ENCODE data around the gene IL17C. TPM values are rescaled to one million over a fixed set of nuclear protein-coding genes. Genes with fewer than 3 reads are reported as not detected.

IL17C gene
- total RNA-seq, 1 donor: not detected

DNA sequence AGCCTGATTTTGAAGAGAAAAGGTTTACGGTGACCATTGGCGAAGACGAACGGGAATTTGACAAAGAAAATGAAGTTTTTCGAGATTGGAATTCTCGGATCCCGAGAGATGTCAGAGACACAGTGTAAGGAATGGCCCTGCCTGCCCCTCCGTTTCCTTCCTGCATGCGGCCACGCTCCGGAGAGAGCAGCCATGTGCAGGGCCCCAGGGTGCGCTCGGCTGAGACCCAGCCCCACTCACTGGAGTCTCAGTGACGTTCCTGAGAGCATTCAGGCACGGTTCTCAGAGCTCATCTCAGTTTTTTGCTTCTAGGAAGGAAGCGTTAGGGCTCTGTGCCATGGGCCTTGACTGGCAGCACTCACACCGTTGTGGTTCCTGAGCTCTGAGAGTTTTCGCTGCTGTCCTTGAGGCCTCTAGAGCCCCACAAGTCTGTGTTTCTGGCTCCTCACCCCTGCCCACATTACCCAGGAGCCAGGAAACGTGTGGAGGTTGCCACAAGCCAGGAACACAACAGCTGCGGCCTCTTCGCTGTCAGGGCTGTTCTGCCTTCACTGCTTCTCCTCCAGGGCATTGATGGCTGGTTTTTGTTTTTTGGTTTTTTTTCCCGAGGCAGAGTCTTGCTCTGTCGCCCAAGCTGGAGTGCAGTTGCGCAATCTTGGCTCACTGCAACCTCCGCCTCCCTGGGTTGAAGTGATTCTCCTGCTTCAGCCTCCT is 38.4 kb upstream of the IL17C start:
- DNase-seq (ENCODE audit: low read depth): no peak
- TF ChIP-seq, protein P1, sequence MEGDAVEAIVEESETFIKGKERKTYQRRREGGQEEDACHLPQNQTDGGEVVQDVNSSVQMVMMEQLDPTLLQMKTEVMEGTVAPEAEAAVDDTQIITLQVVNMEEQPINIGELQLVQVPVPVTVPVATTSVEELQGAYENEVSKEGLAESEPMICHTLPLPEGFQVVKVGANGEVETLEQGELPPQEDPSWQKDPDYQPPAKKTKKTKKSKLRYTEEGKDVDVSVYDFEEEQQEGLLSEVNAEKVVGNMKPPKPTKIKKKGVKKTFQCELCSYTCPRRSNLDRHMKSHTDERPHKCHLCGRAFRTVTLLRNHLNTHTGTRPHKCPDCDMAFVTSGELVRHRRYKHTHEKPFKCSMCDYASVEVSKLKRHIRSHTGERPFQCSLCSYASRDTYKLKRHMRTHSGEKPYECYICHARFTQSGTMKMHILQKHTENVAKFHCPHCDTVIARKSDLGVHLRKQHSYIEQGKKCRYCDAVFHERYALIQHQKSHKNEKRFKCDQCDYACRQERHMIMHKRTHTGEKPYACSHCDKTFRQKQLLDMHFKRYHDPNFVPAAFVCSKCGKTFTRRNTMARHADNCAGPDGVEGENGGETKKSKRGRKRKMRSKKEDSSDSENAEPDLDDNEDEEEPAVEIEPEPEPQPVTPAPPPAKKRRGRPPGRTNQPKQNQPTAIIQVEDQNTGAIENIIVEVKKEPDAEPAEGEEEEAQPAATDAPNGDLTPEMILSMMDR (IDR thresholded peaks at IDR 0.05; ENCODE audit: insufficient read depth, low read length): no peak
- H3K4me3 ChIP-seq (ENCODE audit: low read depth, low read length): no peak overlapping the region

DNA sequence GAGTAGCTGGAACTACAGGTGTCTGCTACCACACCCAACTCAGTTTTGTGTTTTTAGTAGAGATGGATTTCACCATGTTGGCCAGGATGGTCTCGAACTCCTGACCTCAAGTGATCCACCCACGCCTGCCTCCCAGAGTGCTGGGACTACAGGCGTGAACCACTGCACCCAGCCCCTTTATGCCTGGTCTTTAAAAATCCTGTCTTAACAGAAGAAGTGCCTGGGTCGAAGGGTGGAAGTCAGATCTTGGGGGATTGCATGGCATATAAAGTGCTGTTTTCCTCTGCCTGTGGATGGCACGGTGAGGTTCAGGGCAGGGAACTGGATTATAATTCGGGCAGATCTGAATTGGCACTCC is 37.9 kb upstream of the IL17C start:
- no peak for DNase-seq (ENCODE audit: low read depth)
- TF ChIP-seq, protein P1 (IDR thresholded peaks at IDR 0.05; ENCODE audit: insufficient read depth, low read length): no peak
- H3K4me3 ChIP-seq (ENCODE audit: low read depth, low read length): no peak overlapping the region

DNA sequence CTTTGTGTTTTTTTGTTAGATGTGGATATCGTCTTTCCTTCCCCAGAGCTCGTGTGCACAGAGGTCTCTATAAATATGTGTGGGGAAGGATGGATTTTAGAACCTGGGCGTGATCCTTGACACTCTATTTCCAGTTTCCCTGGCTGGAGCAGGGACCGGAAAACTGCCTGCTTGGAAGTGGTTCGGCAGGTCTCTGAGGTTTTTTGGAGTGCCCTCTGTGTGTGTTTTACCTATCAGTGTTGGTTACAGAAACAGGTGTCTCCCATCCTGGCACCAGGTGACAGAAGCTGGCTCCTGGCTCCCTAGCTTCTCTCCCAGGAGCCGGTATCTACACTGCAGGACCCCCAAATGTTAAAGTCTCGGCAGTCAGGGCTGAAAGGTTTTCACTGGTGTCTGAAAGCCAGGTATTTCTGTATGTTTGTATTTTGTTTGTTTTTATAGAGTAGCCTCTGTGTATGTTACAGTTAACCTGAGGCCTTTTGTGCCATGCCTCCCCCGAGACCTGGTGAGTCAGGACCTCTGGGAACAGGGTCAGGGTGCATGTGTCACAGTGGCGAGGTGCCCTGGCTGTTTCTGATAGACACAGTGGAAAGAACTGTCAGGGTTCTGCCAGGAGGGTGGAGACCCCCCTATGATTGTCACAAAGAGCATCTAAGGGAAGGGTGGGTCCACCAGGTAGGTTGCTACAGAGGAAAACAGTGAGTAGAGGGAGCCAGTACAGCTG is 36.9 kb upstream of the IL17C start:
- TF ChIP-seq, protein P1 (IDR thresholded peaks at IDR 0.05; ENCODE audit: insufficient read depth, low read length): no peak
- H3K4me3 ChIP-seq (ENCODE audit: low read depth, low read length): no peak overlapping the region
- DNase-seq (ENCODE audit: low read depth): no peak

DNA sequence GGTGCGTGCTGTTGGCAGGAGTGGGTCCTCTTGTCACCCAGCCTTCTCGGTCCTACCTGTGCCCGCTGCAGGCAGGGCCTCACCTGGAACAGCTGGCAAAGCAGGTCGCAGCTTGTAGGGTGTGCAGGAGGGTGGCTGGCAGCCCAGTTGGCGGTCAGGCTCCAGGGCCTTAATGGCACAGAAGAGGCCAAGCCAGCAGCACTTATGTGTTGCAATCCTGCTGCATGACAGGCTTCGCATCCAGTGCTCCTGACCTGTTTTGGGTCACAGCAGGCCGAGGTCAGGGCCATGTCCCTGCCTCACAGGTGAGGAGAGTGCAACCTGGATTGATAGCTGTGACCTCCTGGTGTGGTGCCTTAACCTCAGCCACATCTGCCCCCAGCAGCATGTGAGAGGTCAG is 36.3 kb upstream of the IL17C start:
- TF ChIP-seq, protein P1 (IDR thresholded peaks at IDR 0.05; ENCODE audit: insufficient read depth, low read length): no peak
- no peak for DNase-seq (ENCODE audit: low read depth)
- H3K4me3 ChIP-seq (ENCODE audit: low read depth, low read length): no peak overlapping the region

GRCh38 chr16:88605186-88606147 is 32.9 kb upstream of the IL17C start:
- H3K4me3 ChIP-seq (ENCODE audit: low read depth, low read length): no peak overlapping the region
- TF ChIP-seq, protein P1 (IDR thresholded peaks at IDR 0.05; ENCODE audit: insufficient read depth, low read length): no peak
- no peak for DNase-seq (ENCODE audit: low read depth)

GRCh38 chr16:88606148-88606757 is 32.1 kb upstream of the IL17C start:
- no peak overlapping the region for H3K4me3 ChIP-seq (ENCODE audit: low read depth, low read length)
- no peak for DNase-seq (ENCODE audit: low read depth)

More at GRCh38 chr16:88606148-88606757, 32.1 kb upstream of the IL17C start:
- TF ChIP-seq, protein P1 (IDR thresholded peaks at IDR 0.05; ENCODE audit: insufficient read depth, low read length): no peak

All from fibroblast of the aortic adventitia (primary cell).